ENCODE data around the gene PTPRN2. TPM values are rescaled to one million over a fixed set of nuclear protein-coding genes. Genes with fewer than 3 reads are reported as not detected.

PTPRN2 gene
- total RNA-seq, 1 donor from 2014 or later = 15.4 TPM

GRCh38 chr7:158111049-158111751, 476.4 kb downstream of the PTPRN2 start:
- H3K9me3 Mint-ChIP-seq = peaks cover 5% of the 10 kb centered on the region
- H3K27ac Mint-ChIP-seq = no peak overlapping the region
- H3K4me1 Mint-ChIP-seq (ENCODE audit: unreplicated experiment) = no peaks in the 10 kb centered on the region
- DNase-seq (ENCODE audit: extremely low spot score, unreplicated experiment) = peak; percentile 62
- peaks cover 4% of the 10 kb centered on the region for H3K36me3 Mint-ChIP-seq
- H3K27me3 Mint-ChIP-seq = no peaks in the 10 kb centered on the region
- TF ChIP-seq CTCF (conservative IDR thresholded peaks at IDR 0.05) = no peak
- no peak overlapping the region for H3K4me3 Mint-ChIP-seq

GRCh38 chr7:158110661-158111048, 477.0 kb downstream of the PTPRN2 start:
- peaks cover 5% of the 10 kb centered on the region for H3K9me3 Mint-ChIP-seq
- peaks cover 4% of the 10 kb centered on the region for H3K36me3 Mint-ChIP-seq
- DNase-seq (ENCODE audit: extremely low spot score, unreplicated experiment) = no peak
- no peak for TF ChIP-seq CTCF (conservative IDR thresholded peaks at IDR 0.05)
- no peaks in the 10 kb centered on the region for H3K4me1 Mint-ChIP-seq (ENCODE audit: unreplicated experiment)
- H3K4me3 Mint-ChIP-seq = no peak overlapping the region
- H3K27ac Mint-ChIP-seq = no peak overlapping the region
- no peaks in the 10 kb centered on the region for H3K27me3 Mint-ChIP-seq

GRCh38 chr7:158110034-158110590, 477.5 kb downstream of the PTPRN2 start:
- no peak for TF ChIP-seq CTCF (conservative IDR thresholded peaks at IDR 0.05)
- Mint-ChIP-seq H3K4me1 (ENCODE audit: unreplicated experiment) (no peaks in the 10 kb centered on the region), H3K9me3 (peaks cover 5% of the 10 kb centered on the region), H3K27ac (no peak overlapping the region), H3K27me3 (no peaks in the 10 kb centered on the region), H3K4me3 (no peak overlapping the region), H3K36me3 (peaks cover 4% of the 10 kb centered on the region)
- DNase-seq (ENCODE audit: extremely low spot score, unreplicated experiment) = peak; percentile 58

- Mint-ChIP-seq H3K27ac (no peak overlapping the region), H3K4me3 (no peak overlapping the region), H3K36me3 (peaks cover 4% of the 10 kb centered on the region), H3K4me1 (ENCODE audit: unreplicated experiment) (no peaks in the 10 kb centered on the region), H3K27me3 (no peaks in the 10 kb centered on the region), H3K9me3 (peaks cover 5% of the 10 kb centered on the region)
- no peak for TF ChIP-seq CTCF (conservative IDR thresholded peaks at IDR 0.05)
- DNase-seq (ENCODE audit: extremely low spot score, unreplicated experiment) = peak; percentile 50
These were observed 478.1 kb downstream of the PTPRN2 start for GRCh38 chr7:158109364-158110033.

- H3K4me3 Mint-ChIP-seq = no peak overlapping the region
- H3K9me3 Mint-ChIP-seq = peaks cover 5% of the 10 kb centered on the region
- no peak for TF ChIP-seq CTCF (conservative IDR thresholded peaks at IDR 0.05)
- DNase-seq (ENCODE audit: extremely low spot score, unreplicated experiment) = peak; percentile 45
- no peak overlapping the region for H3K27ac Mint-ChIP-seq
- peaks cover 4% of the 10 kb centered on the region for H3K36me3 Mint-ChIP-seq
- H3K27me3 Mint-ChIP-seq = no peaks in the 10 kb centered on the region
- H3K4me1 Mint-ChIP-seq (ENCODE audit: unreplicated experiment) = no peaks in the 10 kb centered on the region
These were observed 478.9 kb downstream of the PTPRN2 start for GRCh38 chr7:158108646-158109293.

Measured in type B pancreatic cell (in vitro differentiated cells).